BLaER1 (cell line): ENCODE data around the gene BCAR1.
"Not testable (repeated sequence)": the region's sequence is repeated elsewhere in the genome, so short reads cannot be mapped to it uniquely, and the experiment has no call there.

Experiments used
- H3K27ac ChIP-seq: shearing (Covaris generic); formaldehyde crosslinking; 2 replicates; pipeline ENCODE4 v1.8.1; 2022
- H3K27me3 ChIP-seq: shearing (Covaris generic); formaldehyde crosslinking; 2 replicates; pipeline ENCODE4 v1.8.1; 2022
- H3K36me3 ChIP-seq: shearing (Covaris generic); formaldehyde crosslinking; 2 replicates; pipeline ENCODE4 v1.8.1; 2022
- H3K4me1 ChIP-seq: shearing (Covaris generic); formaldehyde crosslinking; 2 replicates; pipeline ENCODE4 v1.8.1; 2022
- H3K4me2 ChIP-seq: shearing (Covaris generic); formaldehyde crosslinking; 2 replicates; pipeline ENCODE4 v1.8.1; 2022
- H3K4me3 ChIP-seq: shearing (Covaris generic); formaldehyde crosslinking; 2 replicates; pipeline ENCODE4 v1.8.1; 2022
- H3K9ac ChIP-seq: shearing (Covaris generic); formaldehyde crosslinking; 2 replicates; pipeline ENCODE4 v1.8.1; 2022
- H3K9me3 ChIP-seq: shearing (Covaris generic); formaldehyde crosslinking; 2 replicates; pipeline ENCODE4 v1.8.1; 2022
- H4K20me1 ChIP-seq: shearing (Covaris generic); formaldehyde crosslinking; 2 replicates; pipeline ENCODE4 v1.8.1; 2022
- Cebpa-rat ChIP-seq: shearing (Covaris generic); IDR thresholded peaks from 2 replicates; pipeline ENCODE4 v1.8.1; 2022

BCAR1 gene

GRCh38 chr16:75246504-75247205, 4.8 kb downstream of the BCAR1 start:
- no peak for TF ChIP-seq Cebpa-rat
- H3K4me2 ChIP-seq, result no peak overlapping the region
- peaks cover 53% of the 10 kb centered on the region for H4K20me1 ChIP-seq
- no peaks in the 10 kb centered on the region for H3K36me3 ChIP-seq
- peaks cover 49% of the 10 kb centered on the region for H3K27me3 ChIP-seq
- H3K4me1 ChIP-seq, result peaks cover 46% of the 10 kb centered on the region
- no peak overlapping the region for H3K4me3 ChIP-seq
- no peaks in the 10 kb centered on the region for H3K9me3 ChIP-seq
- H3K27ac ChIP-seq, result no peak overlapping the region
- H3K9ac ChIP-seq, result no peak overlapping the region

GRCh38 chr16:75244844-75245758, 6.3 kb downstream of the BCAR1 start:
- peak overlapping the region; percentile 78 for H3K4me2 ChIP-seq
- no peak overlapping the region; the same call in 1 of the 2 replicates for H3K27ac ChIP-seq
- no peak for TF ChIP-seq Cebpa-rat
- no peak overlapping the region for H3K9ac ChIP-seq
- peaks cover 38% of the 10 kb centered on the region for H4K20me1 ChIP-seq
- H3K4me1 ChIP-seq, result peaks cover 33% of the 10 kb centered on the region
- no peaks in the 10 kb centered on the region for H3K9me3 ChIP-seq
- no peak overlapping the region for H3K4me3 ChIP-seq
- peaks cover 34% of the 10 kb centered on the region for H3K27me3 ChIP-seq
- H3K36me3 ChIP-seq, result no peaks in the 10 kb centered on the region

- Histone ChIP-seq H3K9ac (no peak overlapping the region), H3K4me1 (peaks cover 34% of the 10 kb centered on the region), H3K4me2 (peak overlapping the region; percentile 78), H4K20me1 (peaks cover 31% of the 10 kb centered on the region), H3K4me3 (no peak overlapping the region), H3K36me3 (no peaks in the 10 kb centered on the region), H3K27me3 (peaks cover 26% of the 10 kb centered on the region), H3K9me3 (no peaks in the 10 kb centered on the region), H3K27ac (0 out of 2 replicates have a peak overlapping the region, but pooled peaks have one; percentile 27)
- no peak for TF ChIP-seq Cebpa-rat
Measured at GRCh38 chr16:75244225-75244809, 7.1 kb downstream of the BCAR1 start.

- no peak overlapping the region for H3K4me3 ChIP-seq
- H3K4me1 ChIP-seq, result peaks cover 40% of the 10 kb centered on the region
- H3K9ac ChIP-seq, result no peak overlapping the region
- peaks cover 25% of the 10 kb centered on the region for H4K20me1 ChIP-seq
- TF ChIP-seq Cebpa-rat, result no peak
- H3K27me3 ChIP-seq, result peaks cover 20% of the 10 kb centered on the region
- H3K9me3 ChIP-seq, result no peaks in the 10 kb centered on the region
- H3K27ac ChIP-seq, result no peak overlapping the region
- peak overlapping the region; percentile 78 for H3K4me2 ChIP-seq
- H3K36me3 ChIP-seq, result no peaks in the 10 kb centered on the region
Measured at GRCh38 chr16:75243667-75244224, 7.7 kb downstream of the BCAR1 start.

GRCh38 chr16:75242436-75243078, 8.9 kb downstream of the BCAR1 start:
- H3K36me3 ChIP-seq, H3K4me3 ChIP-seq, H3K4me2 ChIP-seq, H3K9ac ChIP-seq, H3K9me3 ChIP-seq, H3K27me3 ChIP-seq, H3K27ac ChIP-seq: not testable (repeated sequence)
- Histone ChIP-seq H4K20me1 (peaks cover 13% of the 10 kb centered on the region), H3K4me1 (peaks cover 40% of the 10 kb centered on the region)

- no peaks in the 10 kb centered on the region for H3K36me3 ChIP-seq
- no peaks in the 10 kb centered on the region for H3K9me3 ChIP-seq
- H3K4me2 ChIP-seq, result no peak overlapping the region
- H3K4me1 ChIP-seq, result peaks cover 41% of the 10 kb centered on the region
- TF ChIP-seq Cebpa-rat, result no peak
- H3K4me3 ChIP-seq, result no peak overlapping the region
- no peak overlapping the region for H3K27ac ChIP-seq
- H3K9ac ChIP-seq, result no peak overlapping the region
- peaks cover 7% of the 10 kb centered on the region for H4K20me1 ChIP-seq
- 0 out of 2 replicates have a peak, but pooled peaks cover 2% of the 10 kb centered on the region for H3K27me3 ChIP-seq
Measured at GRCh38 chr16:75241955-75242354, 9.5 kb downstream of the BCAR1 start.

- 0 out of 2 replicates have a peak, but pooled peaks cover 2% of the 10 kb centered on the region for H4K20me1 ChIP-seq
Measured at GRCh38 chr16:75241412-75241811, 10.0 kb downstream of the BCAR1 start.

GRCh38 chr16:75240633-75241032, 10.8 kb downstream of the BCAR1 start:
- not testable (repeated sequence) for H3K27me3 ChIP-seq, H3K27ac ChIP-seq, H3K9ac ChIP-seq, H4K20me1 ChIP-seq, H3K4me2 ChIP-seq, H3K36me3 ChIP-seq, H3K9me3 ChIP-seq, H3K4me3 ChIP-seq
- H3K4me1 ChIP-seq, result peaks cover 40% of the 10 kb centered on the region

More at GRCh38 chr16:75241412-75241811, 10.0 kb downstream of the BCAR1 start:
- Histone ChIP-seq H3K9me3 (no peaks in the 10 kb centered on the region), H3K9ac (no peak overlapping the region), H3K4me1 (peaks cover 41% of the 10 kb centered on the region), H3K36me3 (no peaks in the 10 kb centered on the region), H3K4me2 (no peak overlapping the region), H3K27me3 (no peaks in the 10 kb centered on the region), H3K27ac (no peak overlapping the region), H3K4me3 (no peak overlapping the region)
- no peak for TF ChIP-seq Cebpa-rat

GRCh38 chr16:75239542-75240122, 11.8 kb downstream of the BCAR1 start:
- H3K4me3 ChIP-seq, result no peak overlapping the region
- H4K20me1 ChIP-seq, result no peaks in the 10 kb centered on the region
- peaks cover 30% of the 10 kb centered on the region for H3K4me1 ChIP-seq
- H3K27me3 ChIP-seq, result no peaks in the 10 kb centered on the region
- no peak overlapping the region for H3K27ac ChIP-seq
- H3K36me3 ChIP-seq, result no peaks in the 10 kb centered on the region
- H3K9me3 ChIP-seq, result no peaks in the 10 kb centered on the region
- no peak for TF ChIP-seq Cebpa-rat
- no peak overlapping the region for H3K9ac ChIP-seq
- peak overlapping the region; percentile 70; the same call in 1 of the 2 replicates for H3K4me2 ChIP-seq
